A673 (cell line): ENCODE measurements around the gene USH1C.

ENCODE experiments used
- CTCF ChIP-seq: fragments of 300-800, 200-600 bp; sonication (generic); conservative IDR thresholded peaks from 2 replicates; pipeline ENCODE4 v1.5.1; 2017; ENCODE audit warnings: low read depth, mild to moderate bottlenecking, antibody characterized with exemption, low read length, moderate library complexity, mixed read lengths
- EZH2 ChIP-seq: fragments of 200-600 bp; sonication (generic); IDR thresholded peaks from 2 replicates; pipeline ENCODE4 v1.6.1; 2017; ENCODE audit warnings: borderline replicate concordance, low read depth, mild to moderate bottlenecking, mixed read lengths, antibody characterized with exemption, low read length; ENCODE audit not compliant: poor library complexity, severe bottlenecking

DNA sequence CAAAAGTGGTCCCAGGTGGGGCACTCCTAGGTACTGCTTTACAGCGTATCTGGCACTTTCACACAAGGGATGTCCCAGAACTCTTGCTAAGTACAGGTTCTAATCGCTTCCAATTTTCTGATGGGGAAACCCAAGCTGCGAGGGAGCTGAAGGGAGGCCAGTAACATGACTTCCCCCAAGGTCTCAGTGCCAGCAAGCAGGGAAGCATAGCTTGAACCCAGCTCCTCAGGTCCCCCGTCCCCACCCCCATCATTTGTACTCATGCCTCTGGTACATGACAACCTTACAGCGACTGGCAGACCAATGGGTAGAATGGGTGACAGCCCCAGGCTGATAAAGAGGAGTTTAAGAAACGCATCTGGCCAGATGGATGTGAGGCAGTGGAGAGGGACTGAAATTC is 66.9 kb downstream of the USH1C start:
- TF ChIP-seq EZH2 (no peak), CTCF (no peak)
